T-helper 1 cell (primary cell): Measurements from ENCODE around the gene ABCA12.

Experiments
- DNase-seq, 5 donors: peaks; one replicate each; pipeline ENCODE4 v3.0.0-alpha.2; 2012 to 2020

The ABCA12 gene

GRCh38 chr2:215036314-215036713 lies 102.1 kb downstream of the ABCA12 start:
- DNase-seq = no peak

GRCh38 chr2:215034154-215034553 lies 104.3 kb downstream of the ABCA12 start:
- DNase-seq = no peak

GRCh38 chr2:215032153-215032552 lies 106.3 kb downstream of the ABCA12 start:
- DNase-seq = no peak

GRCh38 chr2:215031321-215031720 lies 107.1 kb downstream of the ABCA12 start:
- no peak for DNase-seq

GRCh38 chr2:215029936-215030335 lies 108.5 kb downstream of the ABCA12 start:
- DNase-seq = no peak

- DNase-seq = no peak
These were observed 110.2 kb downstream of the ABCA12 start for GRCh38 chr2:215028231-215028630.

GRCh38 chr2:215027779-215028178 lies 110.6 kb downstream of the ABCA12 start:
- no peak for DNase-seq

- DNase-seq = no peak
These were observed 115.5 kb downstream of the ABCA12 start for GRCh38 chr2:215022910-215023309.

- DNase-seq = no peak
These were observed 116.0 kb downstream of the ABCA12 start for GRCh38 chr2:215022418-215022817.

- no peak for DNase-seq
These were observed 118.1 kb downstream of the ABCA12 start for GRCh38 chr2:215020283-215020682.

GRCh38 chr2:215019521-215020145 lies 118.8 kb downstream of the ABCA12 start:
- DNase-seq = no peak

GRCh38 chr2:215019085-215019484 lies 119.3 kb downstream of the ABCA12 start:
- DNase-seq = no peak

GRCh38 chr2:215015421-215015820 lies 123.0 kb downstream of the ABCA12 start:
- no peak for DNase-seq

- no peak for DNase-seq
These were observed 128.0 kb downstream of the ABCA12 start for GRCh38 chr2:215010390-215010789.

- DNase-seq = no peak
These were observed 135.4 kb downstream of the ABCA12 start for GRCh38 chr2:215003001-215003400.

GRCh38 chr2:215002500-215002899 lies 135.9 kb downstream of the ABCA12 start:
- no peak for DNase-seq

GRCh38 chr2:215000721-215001120 lies 137.7 kb downstream of the ABCA12 start:
- DNase-seq = no peak

- DNase-seq = no peak
These were observed 142.3 kb downstream of the ABCA12 start for GRCh38 chr2:214995926-214996670.

- no peak for DNase-seq
These were observed 143.0 kb downstream of the ABCA12 start for GRCh38 chr2:214995409-214995808.

- no peak for DNase-seq
These were observed 145.5 kb downstream of the ABCA12 start for GRCh38 chr2:214992911-214993310.

GRCh38 chr2:214989187-214989586 lies 149.2 kb downstream of the ABCA12 start:
- no peak for DNase-seq

GRCh38 chr2:214987261-214987660 lies 151.2 kb downstream of the ABCA12 start:
- no peak for DNase-seq

- DNase-seq = no peak
These were observed 152.8 kb downstream of the ABCA12 start for GRCh38 chr2:214985619-214986018.

- DNase-seq = no peak
These were observed 172.0 kb downstream of the ABCA12 start for GRCh38 chr2:214966420-214966819.

GRCh38 chr2:214960677-214961076 lies 177.7 kb downstream of the ABCA12 start:
- DNase-seq = no peak
